Activated CD8-positive, alpha-beta memory T cell treated with anti-CD3 and anti-CD28 coated beads, Interleukin-2, amount 50 U/mL, for 48 hours (primary cell): Measurements from ENCODE around the gene CERS6.
A peak's percentile ranks its signal among the peaks of the same experiment; 100 is the strongest.

Experiments
- DNase-seq: peaks from one replicate; pipeline ENCODE4 v3.0.0-alpha.2; 2020

The CERS6 gene

GRCh38 chr2:168445960-168446359, 10.1 kb upstream of the CERS6 start:
- no peak for DNase-seq

GRCh38 chr2:168448980-168449379, 7.1 kb upstream of the CERS6 start:
- no peak for DNase-seq

- no peak for DNase-seq
Measured at GRCh38 chr2:168449419-168449818, 6.7 kb upstream of the CERS6 start.

- no peak for DNase-seq
Measured at GRCh38 chr2:168450171-168450570, 5.9 kb upstream of the CERS6 start.

GRCh38 chr2:168450732-168451131, 5.3 kb upstream of the CERS6 start:
- DNase-seq, result no peak

- no peak for DNase-seq
Measured at GRCh38 chr2:168452781-168453180, 3.3 kb upstream of the CERS6 start.

GRCh38 chr2:168453404-168453803, 2.7 kb upstream of the CERS6 start:
- DNase-seq, result no peak

- DNase-seq, result no peak
Measured at GRCh38 chr2:168454737-168455644, 1.1 kb upstream of the CERS6 start.

- DNase-seq, result peak; percentile 74
Measured at GRCh38 chr2:168456521-168457189, 583 bp downstream of the CERS6 start.

- no peak for DNase-seq
Measured at GRCh38 chr2:168457190-168457895, 1.3 kb downstream of the CERS6 start.

GRCh38 chr2:168458139-168458538, 2.1 kb downstream of the CERS6 start:
- no peak for DNase-seq

- no peak for DNase-seq
Measured at GRCh38 chr2:168459256-168459655, 3.2 kb downstream of the CERS6 start.

GRCh38 chr2:168460571-168460970, 4.5 kb downstream of the CERS6 start:
- DNase-seq, result no peak

- no peak for DNase-seq
Measured at GRCh38 chr2:168461178-168461941, 5.3 kb downstream of the CERS6 start.

- DNase-seq, result no peak
Measured at GRCh38 chr2:168461942-168462331, 5.9 kb downstream of the CERS6 start.

- no peak for DNase-seq
Measured at GRCh38 chr2:168462543-168463045, 6.5 kb downstream of the CERS6 start.

- no peak for DNase-seq
Measured at GRCh38 chr2:168465594-168465993, 9.5 kb downstream of the CERS6 start.

GRCh38 chr2:168466190-168466737, 10.2 kb downstream of the CERS6 start:
- no peak for DNase-seq

GRCh38 chr2:168466834-168467565, 10.9 kb downstream of the CERS6 start:
- DNase-seq, result no peak

- no peak for DNase-seq
Measured at GRCh38 chr2:168467729-168468128, 11.7 kb downstream of the CERS6 start.

- no peak for DNase-seq
Measured at GRCh38 chr2:168468354-168468753, 12.3 kb downstream of the CERS6 start.
